ENCODE measurements around the gene ME3.

DNA sequence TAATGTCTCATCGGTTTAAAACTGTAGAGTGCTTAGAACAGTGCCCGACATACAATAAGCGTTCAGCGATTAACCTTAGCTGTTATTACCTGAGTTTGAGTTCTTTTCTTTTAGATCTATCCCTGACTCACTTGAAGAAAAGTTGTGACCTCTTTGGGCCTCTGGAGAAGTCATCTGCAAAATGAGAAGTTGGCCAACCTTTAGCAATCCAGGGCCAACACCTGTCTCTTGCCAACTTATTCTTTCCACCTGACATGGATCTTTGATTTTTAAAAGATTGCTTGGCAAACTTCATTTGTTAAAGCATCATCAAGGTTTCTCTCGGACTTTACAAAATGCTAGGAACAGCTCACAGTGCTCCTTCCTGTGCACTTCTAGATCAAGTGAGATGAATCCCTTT is 208.5 kb downstream of the ME3 start:
- TF ChIP-seq CTCF (IDR thresholded peaks at IDR 0.05): no peak
- TF ChIP-seq EZH2 (IDR thresholded peaks at IDR 0.05; ENCODE audit: borderline replicate concordance, insufficient read depth, low read depth, low read length, poor library complexity, severe bottlenecking): no peak
